ENCODE results near the gene SLX4. TPM values are rescaled to one million over a fixed set of nuclear protein-coding genes. Genes with fewer than 3 reads are reported as not detected.
"Not testable (repeated sequence)": the region's sequence is repeated elsewhere in the genome, so short reads cannot be mapped to it uniquely, and the experiment has no call there.

The SLX4 gene, protein sequence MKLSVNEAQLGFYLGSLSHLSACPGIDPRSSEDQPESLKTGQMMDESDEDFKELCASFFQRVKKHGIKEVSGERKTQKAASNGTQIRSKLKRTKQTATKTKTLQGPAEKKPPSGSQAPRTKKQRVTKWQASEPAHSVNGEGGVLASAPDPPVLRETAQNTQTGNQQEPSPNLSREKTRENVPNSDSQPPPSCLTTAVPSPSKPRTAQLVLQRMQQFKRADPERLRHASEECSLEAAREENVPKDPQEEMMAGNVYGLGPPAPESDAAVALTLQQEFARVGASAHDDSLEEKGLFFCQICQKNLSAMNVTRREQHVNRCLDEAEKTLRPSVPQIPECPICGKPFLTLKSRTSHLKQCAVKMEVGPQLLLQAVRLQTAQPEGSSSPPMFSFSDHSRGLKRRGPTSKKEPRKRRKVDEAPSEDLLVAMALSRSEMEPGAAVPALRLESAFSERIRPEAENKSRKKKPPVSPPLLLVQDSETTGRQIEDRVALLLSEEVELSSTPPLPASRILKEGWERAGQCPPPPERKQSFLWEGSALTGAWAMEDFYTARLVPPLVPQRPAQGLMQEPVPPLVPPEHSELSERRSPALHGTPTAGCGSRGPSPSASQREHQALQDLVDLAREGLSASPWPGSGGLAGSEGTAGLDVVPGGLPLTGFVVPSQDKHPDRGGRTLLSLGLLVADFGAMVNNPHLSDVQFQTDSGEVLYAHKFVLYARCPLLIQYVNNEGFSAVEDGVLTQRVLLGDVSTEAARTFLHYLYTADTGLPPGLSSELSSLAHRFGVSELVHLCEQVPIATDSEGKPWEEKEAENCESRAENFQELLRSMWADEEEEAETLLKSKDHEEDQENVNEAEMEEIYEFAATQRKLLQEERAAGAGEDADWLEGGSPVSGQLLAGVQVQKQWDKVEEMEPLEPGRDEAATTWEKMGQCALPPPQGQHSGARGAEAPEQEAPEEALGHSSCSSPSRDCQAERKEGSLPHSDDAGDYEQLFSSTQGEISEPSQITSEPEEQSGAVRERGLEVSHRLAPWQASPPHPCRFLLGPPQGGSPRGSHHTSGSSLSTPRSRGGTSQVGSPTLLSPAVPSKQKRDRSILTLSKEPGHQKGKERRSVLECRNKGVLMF (N-terminal part only)
- 10 to 100 TPM; 13.4 to 15.3 TPM for total RNA-seq

DNA sequence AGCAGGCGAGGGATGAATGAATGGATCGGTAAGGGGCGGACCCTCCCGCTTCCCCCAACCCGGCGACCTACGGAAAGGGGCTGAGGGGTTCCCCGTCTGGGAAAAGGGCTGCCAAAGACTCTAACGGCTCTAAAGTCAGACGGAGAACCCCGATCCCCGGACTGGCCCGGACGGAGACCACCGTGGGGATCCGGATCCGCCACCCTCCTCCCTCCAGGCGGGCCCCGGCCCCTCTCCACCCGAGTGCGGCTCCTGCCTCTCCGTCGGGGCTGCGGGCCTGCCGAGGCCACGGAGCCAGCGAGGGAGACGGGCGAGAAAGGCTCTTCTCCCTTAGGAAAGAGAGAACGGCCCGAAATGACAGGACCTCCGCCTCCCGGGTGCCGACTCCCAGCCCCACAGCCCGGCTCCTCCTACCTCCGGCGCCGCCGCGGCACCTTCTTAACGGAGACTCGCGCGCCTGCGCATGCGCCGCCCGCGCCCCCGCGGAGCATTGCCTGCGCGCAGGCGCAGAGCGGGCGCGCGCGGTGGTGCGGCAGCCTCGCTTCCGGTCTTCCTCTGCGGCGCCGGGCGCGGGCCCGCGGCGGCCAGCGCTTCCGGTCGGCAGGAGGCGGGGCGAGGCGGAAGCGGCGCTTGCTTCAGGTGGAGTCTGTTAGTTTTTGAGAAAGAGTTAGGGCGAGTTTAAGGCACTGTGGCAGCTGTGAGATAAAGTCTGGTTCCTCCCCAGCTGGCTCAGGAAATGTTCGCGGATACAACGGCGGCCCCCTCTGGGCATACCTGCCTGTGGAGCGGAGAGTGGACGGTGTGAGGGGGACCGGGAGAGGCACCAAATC, at the start of gene SLX4:
Gene SLX4, minus strand, starts transcription at position 461 of the 830 bp plus-strand sequence. CDS start 2,642 bp downstream, outside the sequence.
- H3K36me3 Mint-ChIP-seq, result peaks cover 27% of the 10 kb centered on the region
- H3K27me3 Mint-ChIP-seq, result no peaks in the 10 kb centered on the region
- peak within 1 kb of the TSS; percentile 89 for H3K27ac Mint-ChIP-seq
- intact Hi-C loops (cut with micrococcal nuclease), result loop anchor here (1.0 to 2.0 kb wide), 4 partner anchors 15 to 328 kb away; partner anchors contain the start of gene ZNF263
- POLR2A ChIA-PET, result interaction anchor here (0.9 to 1.3 kb wide), 2 partner anchors 33 to 88 kb away, joined by 3 to 4 read pairs; no protein-coding TSS in a partner anchor
- DNase-seq, result peak; percentile 94
- H3K4me1 Mint-ChIP-seq (ENCODE audit: low read depth), result peaks cover 43% of the 10 kb centered on the region
- CTCF ChIA-PET, result interaction anchor here (0.9 kb wide), 1 partner anchor 11 kb away, joined by 5 read pairs; no protein-coding TSS in a partner anchor
- H3K9me3 Mint-ChIP-seq, result no peaks in the 10 kb centered on the region
- H3K4me3 Mint-ChIP-seq, result peak within 1 kb of the TSS; percentile 95

DNA sequence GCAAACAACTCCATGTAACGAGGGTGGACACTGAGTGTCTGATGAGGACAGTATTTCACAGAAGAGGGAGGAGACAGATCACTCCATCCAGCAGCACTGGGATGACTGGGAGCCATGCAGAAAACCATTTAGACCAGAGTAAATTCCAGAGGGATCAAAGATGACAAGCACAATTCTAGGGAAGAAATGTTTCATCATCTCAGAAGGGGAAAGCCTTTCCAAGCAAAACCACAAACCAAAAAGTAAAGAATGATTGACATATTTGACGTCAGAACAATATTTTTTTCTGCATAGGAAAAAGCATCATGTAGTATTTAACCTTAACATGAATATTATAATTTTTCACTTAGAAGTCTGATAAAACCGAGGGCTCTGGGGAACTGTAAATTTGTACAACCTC, 47.8 kb upstream of the SLX4 start:
- H3K27me3 Mint-ChIP-seq, result no peaks in the 10 kb centered on the region
- no peak for DNase-seq
- ChIA-PET POLR2A (no interaction called here), CTCF (no interaction called here)
- H3K4me3 Mint-ChIP-seq, result no peak overlapping the region
- H3K36me3 Mint-ChIP-seq, result peaks cover 34% of the 10 kb centered on the region
- intact Hi-C loops (cut with micrococcal nuclease), result no loop called here
- no peaks in the 10 kb centered on the region for H3K9me3 Mint-ChIP-seq
- peaks cover 16% of the 10 kb centered on the region for H3K4me1 Mint-ChIP-seq (ENCODE audit: low read depth)
- H3K27ac Mint-ChIP-seq, result peak overlapping the region; percentile 65

DNA sequence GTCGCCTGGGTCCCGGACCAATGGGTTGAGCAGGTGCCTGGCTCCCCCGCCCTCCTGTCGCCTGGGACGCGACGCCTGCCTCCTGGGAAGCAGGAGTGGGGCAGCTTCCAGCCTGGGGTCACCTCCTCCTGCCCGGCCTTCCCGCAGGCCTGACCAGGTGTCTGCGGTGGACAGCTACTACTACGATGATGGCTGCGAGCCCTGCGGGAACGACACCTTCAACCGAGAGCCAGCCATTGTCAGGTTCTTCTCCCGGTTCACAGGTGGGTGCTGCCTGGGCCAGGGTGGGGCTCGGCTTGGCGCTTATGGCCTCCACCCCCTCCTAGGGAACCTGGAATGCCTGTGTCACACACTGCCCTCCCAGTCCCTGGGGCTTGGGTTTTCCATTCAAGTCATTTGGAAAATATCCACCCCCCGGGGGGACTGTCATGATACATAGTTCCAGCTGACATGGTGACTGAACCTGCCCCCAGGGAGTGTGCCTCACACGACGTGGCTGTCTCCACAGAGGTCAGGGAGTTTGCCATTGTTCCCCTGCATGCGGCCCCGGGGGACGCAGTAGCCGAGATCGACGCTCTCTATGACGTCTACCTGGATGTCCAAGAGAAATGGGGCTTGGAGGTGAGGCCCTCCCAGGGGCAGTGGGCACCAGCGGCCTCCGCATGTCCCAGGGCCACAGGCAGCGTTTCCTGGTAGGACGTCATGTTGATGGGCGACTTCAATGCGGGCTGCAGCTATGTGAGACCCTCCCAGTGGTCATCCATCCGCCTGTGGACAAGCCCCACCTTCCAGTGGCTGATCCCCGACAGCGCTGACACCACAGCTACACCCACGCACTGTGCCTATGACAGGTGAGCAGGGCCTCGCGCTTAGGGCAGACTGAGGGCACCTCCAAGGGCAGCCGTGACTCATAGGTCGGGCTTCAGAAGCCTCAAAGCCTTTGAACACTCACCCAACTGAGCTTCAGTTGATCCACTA, 45.4 kb upstream of the SLX4 start:
- Mint-ChIP-seq H3K4me3 (no peak overlapping the region), H3K27ac (peak overlapping the region; percentile 53), H3K27me3 (no peaks in the 10 kb centered on the region), H3K36me3 (peaks cover 33% of the 10 kb centered on the region), H3K9me3 (no peaks in the 10 kb centered on the region), H3K4me1 (ENCODE audit: low read depth) (peaks cover 16% of the 10 kb centered on the region)
- ChIA-PET CTCF (interaction anchor here (1.2 kb wide), 1 partner anchor 10 kb away, joined by 4 read pairs; no protein-coding TSS in a partner anchor), POLR2A (no interaction called here)
- DNase-seq, result peak; percentile 72
- intact Hi-C loops (cut with micrococcal nuclease), result no loop called here

DNA sequence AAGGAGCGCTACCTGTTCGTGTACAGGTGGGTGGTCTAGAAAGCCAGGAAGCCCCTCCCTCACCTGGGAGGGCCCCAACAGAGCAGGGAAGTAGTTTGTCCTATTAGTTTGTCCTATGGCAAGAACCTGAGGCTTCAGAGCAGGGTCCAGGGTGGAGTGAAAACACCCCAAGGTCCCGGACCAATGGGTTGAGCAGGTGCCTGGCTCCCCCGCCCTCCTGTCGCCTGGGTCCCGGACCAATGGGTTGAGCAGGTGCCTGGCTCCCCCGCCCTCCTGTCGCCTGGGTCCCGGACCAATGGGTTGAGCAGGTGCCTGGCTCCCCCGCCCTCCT, 44.7 kb upstream of the SLX4 start:
- H3K4me3 Mint-ChIP-seq; H3K27me3 Mint-ChIP-seq; intact Hi-C loops (cut with micrococcal nuclease); POLR2A ChIA-PET; H3K9me3 Mint-ChIP-seq; DNase-seq; H3K27ac Mint-ChIP-seq: not testable (repeated sequence)
- Mint-ChIP-seq H3K4me1 (ENCODE audit: low read depth) (peaks cover 16% of the 10 kb centered on the region), H3K36me3 (peaks cover 30% of the 10 kb centered on the region)
- CTCF ChIA-PET, result interaction anchor here (1.2 to 1.4 kb wide), 2 partner anchors 10 to 27 kb away, joined by 3 to 4 read pairs; no protein-coding TSS in a partner anchor

DNA sequence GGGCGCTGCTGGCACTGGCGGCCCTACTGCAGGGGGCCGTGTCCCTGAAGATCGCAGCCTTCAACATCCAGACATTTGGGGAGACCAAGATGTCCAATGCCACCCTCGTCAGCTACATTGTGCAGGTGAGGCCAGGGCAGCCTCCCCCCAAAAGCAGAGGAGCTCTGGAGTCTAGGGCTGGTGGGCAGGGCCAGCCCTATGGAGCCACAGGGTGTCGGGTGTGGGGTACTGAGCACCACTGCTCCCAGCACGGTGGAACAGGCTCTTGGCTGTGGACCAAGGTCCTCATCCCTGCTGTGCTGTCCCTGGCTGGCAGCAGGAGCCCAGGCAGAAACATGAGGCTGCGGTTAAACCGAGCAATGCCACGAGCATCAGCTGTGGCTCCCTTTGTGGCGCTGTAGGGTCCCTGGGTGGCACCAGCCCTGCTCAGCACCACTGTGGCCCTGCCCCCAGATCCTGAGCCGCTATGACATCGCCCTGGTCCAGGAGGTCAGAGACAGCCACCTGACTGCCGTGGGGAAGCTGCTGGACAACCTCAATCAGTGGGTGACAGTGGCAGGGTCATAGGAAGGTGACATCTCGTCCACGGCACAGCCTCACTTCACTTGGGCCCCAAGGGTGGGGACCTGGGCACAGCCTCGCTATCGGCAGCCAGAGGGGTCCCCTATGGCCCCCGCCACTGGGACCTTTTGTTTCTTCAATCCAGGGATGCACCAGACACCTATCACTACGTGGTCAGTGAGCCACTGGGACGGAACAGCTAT, 44.2 kb upstream of the SLX4 start:
- no peaks in the 10 kb centered on the region for H3K27me3 Mint-ChIP-seq
- H3K36me3 Mint-ChIP-seq, result peaks cover 26% of the 10 kb centered on the region

DNA sequence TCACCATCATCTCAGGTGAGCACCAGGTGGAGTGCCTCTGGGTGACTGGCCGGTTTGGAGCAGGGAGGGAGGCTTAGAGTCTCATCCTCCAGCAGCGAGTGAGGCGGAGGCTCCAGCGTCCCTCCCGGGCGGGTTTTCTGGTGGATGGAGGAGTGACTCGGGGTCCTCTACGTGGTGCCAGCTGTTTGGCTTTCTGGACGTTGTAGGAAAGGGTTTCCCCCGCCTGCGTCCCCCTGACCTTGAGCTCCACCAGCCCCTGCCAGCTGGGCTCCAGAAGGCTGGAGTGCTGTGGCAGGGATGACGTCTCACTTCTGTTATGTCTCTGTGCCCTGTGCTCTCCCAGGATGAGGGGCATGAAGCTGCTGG, 43.6 kb upstream of the SLX4 start:
- Mint-ChIP-seq H3K4me3 (no peak overlapping the region), H3K4me1 (ENCODE audit: low read depth) (peaks cover 16% of the 10 kb centered on the region), H3K27ac (no peak overlapping the region), H3K27me3 (no peaks in the 10 kb centered on the region), H3K9me3 (no peaks in the 10 kb centered on the region), H3K36me3 (peaks cover 26% of the 10 kb centered on the region)
- intact Hi-C loops (cut with micrococcal nuclease), result loop anchor here (2.0 kb wide), 1 partner anchor 224 kb away; no protein-coding TSS in a partner anchor
- ChIA-PET CTCF (interaction anchor here (0.6 to 1.4 kb wide), 2 partner anchors 28 to 597 kb away, joined by 3 read pairs; no protein-coding TSS in a partner anchor), POLR2A (no interaction called here)
- DNase-seq, result no peak

More for the DNA sequence above, 44.2 kb upstream of the SLX4 start:
- DNase-seq, result no peak
- intact Hi-C loops (cut with micrococcal nuclease), result loop anchor here (2.0 kb wide), 1 partner anchor 223 kb away; no protein-coding TSS in a partner anchor
- Mint-ChIP-seq H3K9me3 (no peaks in the 10 kb centered on the region), H3K27ac (no peak overlapping the region), H3K4me3 (no peak overlapping the region), H3K4me1 (ENCODE audit: low read depth) (peaks cover 16% of the 10 kb centered on the region)
- ChIA-PET CTCF (interaction anchor here (0.6 to 1.4 kb wide), 3 partner anchors 9 to 43 kb away, joined by 3 to 4 read pairs (median 3); no protein-coding TSS in a partner anchor), POLR2A (no interaction called here)

DNA sequence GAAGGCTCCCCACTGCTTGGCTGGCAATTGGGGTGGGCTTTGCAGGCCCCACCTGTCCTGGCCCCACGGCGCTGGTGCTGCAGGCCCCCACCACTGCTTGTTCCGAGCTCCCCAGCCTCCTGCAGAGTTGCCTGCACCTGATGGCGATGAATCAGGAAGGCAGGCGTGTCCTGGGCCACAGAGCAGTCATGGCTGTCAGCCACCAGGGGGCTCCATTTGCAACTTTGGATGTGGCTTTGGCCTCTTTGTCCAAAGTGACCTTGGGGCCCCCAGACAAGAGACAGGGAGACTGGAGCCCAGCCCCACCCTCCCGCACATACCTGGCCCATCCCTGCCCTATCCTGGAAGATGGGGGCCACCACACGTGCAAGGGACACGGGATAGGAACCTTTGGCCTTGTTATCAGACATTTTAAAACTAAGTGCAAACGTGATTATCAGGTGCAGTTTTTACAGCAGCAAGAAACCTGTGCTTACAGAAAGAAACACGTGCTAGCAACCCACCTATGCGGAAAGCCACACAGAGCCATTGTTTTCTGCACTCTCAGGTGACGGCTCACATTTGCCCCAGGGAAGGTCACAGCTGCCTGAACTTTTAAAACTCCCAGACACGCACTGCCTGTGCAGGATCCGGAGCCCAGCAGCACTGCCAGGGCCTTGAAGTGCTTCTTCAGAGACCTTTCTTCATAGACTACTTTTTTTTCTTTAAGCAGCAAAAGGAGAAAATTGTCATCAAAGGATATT, 43.0 kb upstream of the SLX4 start, which contains the start of gene DNASE1:
Gene DNASE1, plus strand, starts transcription at position 443 of the 743 bp plus-strand sequence. CDS start 683 bp downstream, outside the sequence.
- no peak within 1 kb of the TSS for H3K4me3 Mint-ChIP-seq
- peaks cover 13% of the 10 kb centered on the region for H3K4me1 Mint-ChIP-seq (ENCODE audit: low read depth)
- H3K36me3 Mint-ChIP-seq, result peaks cover 21% of the 10 kb centered on the region
- intact Hi-C loops (cut with micrococcal nuclease), result loop anchor here (2.0 kb wide), 1 partner anchor 224 kb away; no protein-coding TSS in a partner anchor
- DNase-seq, result peak; percentile 71
- H3K27me3 Mint-ChIP-seq, result no peaks in the 10 kb centered on the region
- ChIA-PET CTCF (interaction anchor here (0.6 to 1.4 kb wide), 8 partner anchors 16 to 598 kb away, joined by 3 to 5 read pairs (median 3); no protein-coding TSS in a partner anchor), POLR2A (no interaction called here)
- H3K9me3 Mint-ChIP-seq, result no peaks in the 10 kb centered on the region
- H3K27ac Mint-ChIP-seq, result peak within 1 kb of the TSS; percentile 11

DNA sequence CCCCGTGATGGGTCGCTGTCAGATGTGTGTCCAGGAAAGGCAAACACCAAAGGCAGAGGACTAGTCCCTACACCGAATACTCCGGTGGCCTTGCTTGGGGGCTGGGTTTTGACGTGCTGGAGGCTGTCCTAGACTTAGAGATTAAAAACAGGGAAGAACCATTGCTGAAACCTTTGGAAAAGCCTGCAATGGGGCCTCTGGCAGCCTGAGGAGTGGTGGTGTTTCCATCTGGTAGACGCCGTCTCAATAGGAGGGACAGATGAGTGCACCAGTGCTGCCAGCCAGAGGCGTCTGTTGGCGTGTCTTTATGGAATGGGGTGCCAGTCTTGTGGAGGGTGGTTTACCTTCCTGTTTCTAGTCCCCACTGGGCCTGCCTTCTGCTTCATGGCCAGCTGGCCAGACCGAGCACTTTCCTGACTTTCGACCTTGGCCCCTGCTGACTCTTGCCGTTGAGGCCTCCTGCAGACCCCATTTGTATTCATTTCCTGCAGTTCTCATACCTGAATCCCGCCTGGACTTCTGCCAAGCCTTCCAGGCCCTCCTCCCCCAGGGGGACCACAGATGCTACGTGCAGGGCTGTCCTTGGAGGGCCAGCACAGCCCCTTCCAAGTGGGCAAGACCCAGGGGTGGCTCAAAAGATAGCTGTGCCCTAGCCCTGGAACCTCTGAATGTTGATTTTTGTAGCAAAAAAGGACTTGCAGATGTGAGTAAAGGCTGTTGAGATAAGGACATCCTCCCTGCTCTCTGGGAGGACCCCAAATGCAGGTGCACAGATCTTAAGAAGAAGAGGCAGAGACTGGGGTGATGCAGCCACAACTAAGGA, 41.2 kb upstream of the SLX4 start:
- Mint-ChIP-seq H3K4me3 (no peak overlapping the region), H3K36me3 (peaks cover 12% of the 10 kb centered on the region), H3K27me3 (no peaks in the 10 kb centered on the region), H3K4me1 (ENCODE audit: low read depth) (peaks cover 7% of the 10 kb centered on the region), H3K9me3 (no peaks in the 10 kb centered on the region), H3K27ac (no peak overlapping the region)
- DNase-seq, result no peak
- POLR2A ChIA-PET, result no interaction called here
- CTCF ChIA-PET, result no interaction called here
- intact Hi-C loops (cut with micrococcal nuclease), result no loop called here
